Measurements from ENCODE around the gene CYP26A1. TPM values are rescaled to one million over a fixed set of nuclear protein-coding genes. Genes with fewer than 3 reads are reported as not detected.

CYP26A1 gene
- total RNA-seq, 1 experiment from 2014 or later: not detected

DNA sequence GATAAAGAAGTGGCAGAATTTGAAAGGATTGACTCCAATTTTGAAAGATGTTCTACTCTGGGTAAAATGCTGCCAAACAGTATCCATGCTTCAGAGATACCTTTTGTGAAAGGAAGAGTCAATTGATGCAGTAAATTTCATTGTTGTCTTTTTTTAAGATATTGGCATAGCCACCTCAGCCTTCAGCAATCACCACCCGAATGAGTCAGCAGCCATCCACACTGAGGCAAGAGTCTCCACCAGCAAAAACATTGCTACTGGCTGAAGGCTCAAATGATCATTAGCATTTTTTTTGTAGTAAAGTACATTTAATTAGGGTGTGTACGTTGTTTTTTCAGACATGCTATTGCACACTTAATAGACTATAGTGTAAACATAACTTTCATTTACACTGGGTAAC lies 44.8 kb upstream of the CYP26A1 start:
- H3K27me3 Mint-ChIP-seq (ENCODE audit: insufficient read depth, unreplicated experiment): no peaks in the 10 kb centered on the region
- ChIA-PET POLR2A (interaction anchor here (0.6 kb wide), 1 partner anchor 21 kb away, joined by 4 read pairs; no protein-coding TSS in a partner anchor), CTCF (no interaction called here)
- H3K4me3 Mint-ChIP-seq (ENCODE audit: unreplicated experiment): no peak overlapping the region
- H3K27ac Mint-ChIP-seq (ENCODE audit: low read depth, unreplicated experiment): peak overlapping the region; percentile 39
- H3K4me1 Mint-ChIP-seq (ENCODE audit: insufficient read depth, unreplicated experiment): peaks cover 14% of the 10 kb centered on the region
- H3K36me3 Mint-ChIP-seq (ENCODE audit: insufficient read depth, unreplicated experiment): no peaks in the 10 kb centered on the region
- DNase-seq (ENCODE audit: unreplicated experiment): peak; percentile 69
- BruUV-seq (replicated peaks): no TSS peak
- TF ChIP-seq, protein P1, sequence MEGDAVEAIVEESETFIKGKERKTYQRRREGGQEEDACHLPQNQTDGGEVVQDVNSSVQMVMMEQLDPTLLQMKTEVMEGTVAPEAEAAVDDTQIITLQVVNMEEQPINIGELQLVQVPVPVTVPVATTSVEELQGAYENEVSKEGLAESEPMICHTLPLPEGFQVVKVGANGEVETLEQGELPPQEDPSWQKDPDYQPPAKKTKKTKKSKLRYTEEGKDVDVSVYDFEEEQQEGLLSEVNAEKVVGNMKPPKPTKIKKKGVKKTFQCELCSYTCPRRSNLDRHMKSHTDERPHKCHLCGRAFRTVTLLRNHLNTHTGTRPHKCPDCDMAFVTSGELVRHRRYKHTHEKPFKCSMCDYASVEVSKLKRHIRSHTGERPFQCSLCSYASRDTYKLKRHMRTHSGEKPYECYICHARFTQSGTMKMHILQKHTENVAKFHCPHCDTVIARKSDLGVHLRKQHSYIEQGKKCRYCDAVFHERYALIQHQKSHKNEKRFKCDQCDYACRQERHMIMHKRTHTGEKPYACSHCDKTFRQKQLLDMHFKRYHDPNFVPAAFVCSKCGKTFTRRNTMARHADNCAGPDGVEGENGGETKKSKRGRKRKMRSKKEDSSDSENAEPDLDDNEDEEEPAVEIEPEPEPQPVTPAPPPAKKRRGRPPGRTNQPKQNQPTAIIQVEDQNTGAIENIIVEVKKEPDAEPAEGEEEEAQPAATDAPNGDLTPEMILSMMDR (IDR thresholded peaks at IDR 0.05; ENCODE audit: unreplicated experiment): no peak
- intact Hi-C loops (cut with micrococcal nuclease): no loop called here
- H3K9me3 Mint-ChIP-seq (ENCODE audit: unreplicated experiment): no peaks in the 10 kb centered on the region

DNA sequence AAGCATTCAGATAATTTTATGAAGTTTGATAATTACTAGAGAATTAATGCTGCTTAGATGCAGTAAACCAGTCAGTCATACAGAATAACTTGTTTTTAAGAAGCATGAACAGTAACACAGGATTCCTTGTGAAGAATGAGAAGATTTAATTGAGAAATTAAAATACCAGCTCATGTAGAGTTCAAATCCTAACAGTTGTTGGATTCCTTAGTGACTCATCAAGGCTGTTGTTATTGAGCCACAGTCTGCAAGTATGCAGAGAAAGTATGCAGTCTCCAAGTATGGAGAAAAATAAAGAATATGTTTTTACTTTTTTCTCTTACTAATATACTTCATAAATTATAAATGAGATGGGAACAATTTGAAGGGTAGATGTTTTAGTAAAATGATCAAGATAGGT lies 43.3 kb upstream of the CYP26A1 start:
- POLR2A ChIA-PET: interaction anchor here (0.6 to 1.1 kb wide), 7 partner anchors 9 to 633 kb away, joined by 3 to 4 read pairs (median 3); no protein-coding TSS in a partner anchor
- CTCF ChIA-PET: interaction anchor here (0.8 to 1.5 kb wide), 3 partner anchors 24 to 65 kb away, joined by 3 to 8 read pairs (median 4); no protein-coding TSS in a partner anchor
- Mint-ChIP-seq H3K9me3 (ENCODE audit: unreplicated experiment) (no peaks in the 10 kb centered on the region), H3K27ac (ENCODE audit: low read depth, unreplicated experiment) (peak overlapping the region; percentile 81), H3K4me1 (ENCODE audit: insufficient read depth, unreplicated experiment) (peaks cover 14% of the 10 kb centered on the region), H3K36me3 (ENCODE audit: insufficient read depth, unreplicated experiment) (no peaks in the 10 kb centered on the region), H3K27me3 (ENCODE audit: insufficient read depth, unreplicated experiment) (no peaks in the 10 kb centered on the region), H3K4me3 (ENCODE audit: unreplicated experiment) (no peak overlapping the region)
- TF ChIP-seq, protein P1 (IDR thresholded peaks at IDR 0.05; ENCODE audit: unreplicated experiment): no peak
- no TSS peak for BruUV-seq (replicated peaks)
- DNase-seq (ENCODE audit: unreplicated experiment): peak; percentile 49
- intact Hi-C loops (cut with micrococcal nuclease): no loop called here

DNA sequence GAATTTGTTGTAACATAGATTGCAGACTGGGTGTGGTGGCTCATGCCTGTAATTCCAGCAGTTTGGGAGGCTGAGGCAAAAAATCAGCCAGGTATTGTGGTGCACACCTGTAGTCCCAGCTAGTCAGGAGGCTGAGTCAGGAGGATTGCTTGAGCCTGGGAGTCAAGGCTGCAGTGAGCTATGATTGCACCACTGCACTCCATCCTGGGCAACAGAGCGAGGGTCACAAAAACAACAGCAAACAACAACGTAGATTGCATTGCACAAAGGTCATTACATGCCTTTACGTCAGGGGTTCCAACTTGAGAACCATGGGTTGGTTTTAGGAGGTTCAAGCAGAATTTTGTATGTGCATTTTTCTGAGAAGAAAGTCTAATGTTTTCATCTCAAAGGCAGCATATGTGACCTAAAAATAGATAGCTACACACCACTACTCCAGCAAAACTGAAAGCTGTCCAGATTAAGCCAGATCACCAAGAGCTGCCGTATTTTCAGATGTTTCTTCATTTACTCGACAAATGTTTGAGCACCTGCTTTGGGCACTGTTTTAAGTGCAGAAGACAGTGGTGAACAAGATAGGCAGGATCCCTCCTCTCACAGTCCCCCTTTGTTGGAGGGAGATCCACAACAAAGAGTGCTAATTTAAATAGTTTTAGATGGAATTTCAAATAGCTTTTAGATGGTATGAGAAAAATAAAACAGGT lies 41.4 kb upstream of the CYP26A1 start:
- Mint-ChIP-seq H3K36me3 (ENCODE audit: insufficient read depth, unreplicated experiment) (no peaks in the 10 kb centered on the region), H3K4me3 (ENCODE audit: unreplicated experiment) (no peak overlapping the region), H3K27ac (ENCODE audit: low read depth, unreplicated experiment) (no peak overlapping the region), H3K4me1 (ENCODE audit: insufficient read depth, unreplicated experiment) (peaks cover 14% of the 10 kb centered on the region), H3K27me3 (ENCODE audit: insufficient read depth, unreplicated experiment) (no peaks in the 10 kb centered on the region), H3K9me3 (ENCODE audit: unreplicated experiment) (no peaks in the 10 kb centered on the region)
- TF ChIP-seq, protein P1 (IDR thresholded peaks at IDR 0.05; ENCODE audit: unreplicated experiment): no peak
- no peak for DNase-seq (ENCODE audit: unreplicated experiment)
- POLR2A ChIA-PET: interaction anchor here (0.7 kb wide), 1 partner anchor 60 kb away, joined by 6 read pairs; no protein-coding TSS in a partner anchor
- CTCF ChIA-PET: interaction anchor here (1.0 to 6.9 kb wide), 2 partner anchors 26 to 68 kb away, joined by 3 to 52 read pairs; no protein-coding TSS in a partner anchor
- intact Hi-C loops (cut with micrococcal nuclease): no loop called here
- no TSS peak for BruUV-seq (replicated peaks)

DNA sequence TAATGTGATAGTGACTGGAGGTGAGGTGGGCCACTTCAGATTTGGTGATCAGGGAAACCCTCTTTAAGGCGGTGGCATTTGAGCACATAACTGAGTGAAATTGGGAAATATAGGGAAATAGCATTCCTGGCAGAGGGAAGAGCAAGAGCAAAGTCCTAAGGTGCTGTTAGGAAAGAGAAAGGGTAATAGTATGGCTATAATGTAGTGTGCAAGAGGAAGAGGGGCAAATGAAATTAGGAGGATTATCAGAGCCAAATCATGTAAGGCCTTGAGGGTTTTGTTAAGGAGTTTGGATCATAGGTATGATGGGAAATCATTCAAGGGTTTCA lies 40.9 kb upstream of the CYP26A1 start:
- H3K27me3 Mint-ChIP-seq (ENCODE audit: insufficient read depth, unreplicated experiment): no peaks in the 10 kb centered on the region
- intact Hi-C loops (cut with micrococcal nuclease): no loop called here
- CTCF ChIA-PET: interaction anchor here (1.0 to 6.9 kb wide), 2 partner anchors 26 to 69 kb away, joined by 3 to 52 read pairs; no protein-coding TSS in a partner anchor
- H3K36me3 Mint-ChIP-seq (ENCODE audit: insufficient read depth, unreplicated experiment): no peaks in the 10 kb centered on the region
- H3K9me3 Mint-ChIP-seq (ENCODE audit: unreplicated experiment): no peaks in the 10 kb centered on the region
- POLR2A ChIA-PET: interaction anchor here (0.7 kb wide), 1 partner anchor 61 kb away, joined by 6 read pairs; no protein-coding TSS in a partner anchor
- no peak overlapping the region for H3K4me3 Mint-ChIP-seq (ENCODE audit: unreplicated experiment)
- H3K4me1 Mint-ChIP-seq (ENCODE audit: insufficient read depth, unreplicated experiment): peaks cover 14% of the 10 kb centered on the region
- no peak overlapping the region for H3K27ac Mint-ChIP-seq (ENCODE audit: low read depth, unreplicated experiment)
- no TSS peak for BruUV-seq (replicated peaks)
- DNase-seq (ENCODE audit: unreplicated experiment): no peak
- TF ChIP-seq, protein P1 (IDR thresholded peaks at IDR 0.05; ENCODE audit: unreplicated experiment): no peak
